NOMO-1 treated with DMSO at 0.1 percent for 48 hours (cell line): Measurements from ENCODE around the gene PYGO2.

Experiments
- DNase-seq: peaks from one replicate; lab custom pipeline; 2025; ENCODE audit not compliant: unreplicated experiment; lab: John Stamatoyannopoulos, UW

The PYGO2 gene, protein sequence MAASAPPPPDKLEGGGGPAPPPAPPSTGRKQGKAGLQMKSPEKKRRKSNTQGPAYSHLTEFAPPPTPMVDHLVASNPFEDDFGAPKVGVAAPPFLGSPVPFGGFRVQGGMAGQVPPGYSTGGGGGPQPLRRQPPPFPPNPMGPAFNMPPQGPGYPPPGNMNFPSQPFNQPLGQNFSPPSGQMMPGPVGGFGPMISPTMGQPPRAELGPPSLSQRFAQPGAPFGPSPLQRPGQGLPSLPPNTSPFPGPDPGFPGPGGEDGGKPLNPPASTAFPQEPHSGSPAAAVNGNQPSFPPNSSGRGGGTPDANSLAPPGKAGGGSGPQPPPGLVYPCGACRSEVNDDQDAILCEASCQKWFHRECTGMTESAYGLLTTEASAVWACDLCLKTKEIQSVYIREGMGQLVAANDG

DNA sequence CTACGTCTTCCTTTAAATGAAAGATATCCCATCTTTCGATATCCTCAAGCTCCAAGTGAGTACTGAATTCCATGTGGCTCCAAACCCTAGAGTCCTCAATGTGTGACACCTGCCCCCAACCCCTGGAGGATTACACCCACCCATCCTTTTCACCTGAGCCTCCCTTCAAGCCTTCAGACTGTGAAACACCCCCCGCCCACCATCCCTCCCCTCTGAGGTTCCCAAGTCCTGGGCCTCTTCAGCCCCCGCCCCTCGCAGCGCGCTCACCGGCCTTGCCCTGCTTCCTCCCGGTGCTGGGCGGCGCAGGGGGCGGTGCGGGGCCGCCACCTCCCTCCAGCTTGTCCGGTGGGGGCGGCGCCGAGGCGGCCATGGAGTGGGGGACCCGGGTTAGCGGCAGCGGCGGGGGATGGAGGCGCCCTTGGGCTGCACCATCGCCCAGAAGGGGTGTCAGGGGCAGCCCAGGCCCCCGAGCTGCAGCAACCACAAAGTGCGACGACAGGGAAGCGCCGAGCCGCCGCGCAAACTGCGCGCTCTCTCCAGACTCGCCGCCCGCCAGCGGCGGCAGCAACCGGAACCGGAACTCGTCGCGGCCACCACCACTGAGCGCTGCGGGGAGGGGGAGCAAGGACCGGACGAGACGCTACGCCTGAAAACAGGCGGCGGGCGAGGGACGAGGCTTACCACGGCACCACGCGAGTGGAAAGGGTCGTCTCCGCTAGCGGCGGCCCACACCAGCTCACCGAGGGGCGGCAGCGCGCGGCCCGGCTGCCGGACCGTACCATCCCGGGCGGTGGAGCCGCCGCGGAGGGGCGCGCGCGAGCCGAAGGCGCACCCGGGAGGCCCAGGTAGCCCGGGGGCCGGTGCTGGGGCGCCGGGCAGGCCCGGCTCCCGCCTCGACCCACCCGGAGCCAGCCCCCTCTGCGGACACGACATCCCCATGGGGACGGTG lies at the start of gene PYGO2:
Gene PYGO2, minus strand, starts transcription at position 576 of the 949 bp plus-strand sequence. Its CDS starts 206 bp downstream, at position 370.
- DNase-seq = peak; percentile 68

DNA sequence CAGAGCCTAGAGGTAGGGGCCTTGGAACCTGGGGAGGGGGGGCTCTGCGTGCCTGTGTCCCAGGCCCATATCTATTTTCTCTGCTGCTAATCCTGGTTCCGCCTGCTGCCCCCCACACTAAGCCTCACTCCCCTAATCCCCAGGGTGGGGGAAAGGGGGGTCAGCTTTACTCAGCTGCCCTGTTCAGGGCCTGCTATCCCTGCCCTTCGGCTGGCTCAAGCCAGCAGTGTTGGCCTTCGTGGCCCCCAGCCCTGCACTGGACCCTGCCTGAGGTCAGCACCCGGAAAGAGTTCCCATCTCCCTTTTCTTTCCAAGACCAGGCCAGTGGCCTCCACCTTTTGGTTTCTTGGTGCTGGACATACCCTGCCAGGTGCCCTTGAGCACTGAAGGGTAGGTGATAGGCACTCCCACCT lies 49.4 kb upstream of the PYGO2 start:
- no peak for DNase-seq

DNA sequence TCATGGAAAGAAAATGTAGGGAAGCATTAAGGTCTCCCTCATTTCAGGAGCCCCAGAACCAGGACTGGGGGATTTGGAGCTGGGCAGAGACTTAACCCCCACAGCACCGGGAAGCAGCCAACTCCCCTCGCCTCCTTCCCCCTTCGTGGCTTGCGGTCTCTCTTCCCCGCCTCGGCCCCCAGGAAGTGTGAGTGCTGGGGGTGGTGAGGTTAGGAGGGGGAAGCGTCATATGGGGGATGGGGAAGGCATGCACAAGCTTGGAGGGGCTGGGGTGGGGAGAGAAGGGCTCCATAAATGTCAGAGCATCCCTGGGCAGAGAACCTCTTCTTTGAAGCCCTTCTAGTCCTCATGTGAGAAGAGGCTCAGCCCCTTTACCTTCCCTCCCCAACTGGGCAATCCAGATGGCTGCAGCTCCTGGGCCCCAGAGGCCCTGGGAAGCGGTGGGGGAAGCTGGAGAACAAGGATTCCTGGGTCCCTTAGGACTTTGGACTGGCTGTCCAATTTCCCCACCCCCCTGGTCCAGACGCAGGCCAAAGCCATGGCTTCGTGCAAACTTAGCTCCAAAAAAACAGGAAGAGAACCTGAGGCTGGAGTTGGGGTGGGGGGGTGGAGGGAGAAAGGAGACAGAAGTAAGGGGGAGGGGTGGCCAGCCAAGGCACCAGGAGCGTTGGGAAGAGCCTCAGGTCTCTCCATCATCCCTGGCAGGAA lies 48.8 kb upstream of the PYGO2 start:
- DNase-seq = no peak

DNA sequence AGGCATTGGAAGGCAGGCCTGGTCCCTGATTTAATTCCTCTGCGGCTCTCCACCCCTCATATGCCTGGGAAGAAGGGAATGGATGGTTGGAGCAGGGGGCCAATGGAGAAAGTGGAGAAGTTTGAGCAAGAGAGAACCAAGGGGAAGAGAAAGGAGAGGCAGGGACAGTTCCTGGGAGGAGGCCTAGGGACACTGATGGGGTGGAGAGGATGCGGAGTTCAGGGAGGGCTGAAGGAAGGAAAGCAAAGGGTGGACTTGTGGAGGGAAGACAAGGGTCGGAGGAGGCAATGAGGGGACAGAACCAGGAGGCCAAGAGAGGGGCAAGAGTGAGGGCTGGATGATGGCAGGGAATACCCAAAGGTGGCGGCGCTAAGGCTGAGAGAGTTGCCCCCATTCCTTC lies 48.2 kb upstream of the PYGO2 start:
- DNase-seq = no peak

DNA sequence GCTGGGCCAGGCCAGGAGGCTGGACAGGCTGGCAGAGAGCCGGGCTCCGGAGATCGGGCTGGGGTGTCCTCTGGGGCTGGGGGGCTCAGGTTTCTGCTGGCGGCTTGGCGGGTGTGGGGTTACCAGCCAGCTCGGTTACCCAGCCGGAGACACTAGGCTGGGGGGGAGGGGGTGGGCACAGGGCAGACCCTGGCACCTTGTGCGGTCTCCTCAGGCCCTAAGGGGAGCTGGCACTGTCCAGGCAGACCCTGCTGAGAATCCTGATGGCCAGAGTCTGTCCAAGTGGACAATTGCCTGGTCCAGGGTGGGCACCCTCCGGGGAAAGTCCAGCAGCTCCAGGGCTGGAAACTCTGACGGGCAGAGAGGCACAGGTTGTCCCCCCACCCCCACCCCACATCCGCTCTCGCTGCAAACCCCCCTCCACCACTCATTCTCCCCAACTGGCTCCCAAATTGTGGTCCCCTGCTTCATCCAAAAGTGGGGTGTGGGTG lies 47.7 kb upstream of the PYGO2 start:
- no peak for DNase-seq

DNA sequence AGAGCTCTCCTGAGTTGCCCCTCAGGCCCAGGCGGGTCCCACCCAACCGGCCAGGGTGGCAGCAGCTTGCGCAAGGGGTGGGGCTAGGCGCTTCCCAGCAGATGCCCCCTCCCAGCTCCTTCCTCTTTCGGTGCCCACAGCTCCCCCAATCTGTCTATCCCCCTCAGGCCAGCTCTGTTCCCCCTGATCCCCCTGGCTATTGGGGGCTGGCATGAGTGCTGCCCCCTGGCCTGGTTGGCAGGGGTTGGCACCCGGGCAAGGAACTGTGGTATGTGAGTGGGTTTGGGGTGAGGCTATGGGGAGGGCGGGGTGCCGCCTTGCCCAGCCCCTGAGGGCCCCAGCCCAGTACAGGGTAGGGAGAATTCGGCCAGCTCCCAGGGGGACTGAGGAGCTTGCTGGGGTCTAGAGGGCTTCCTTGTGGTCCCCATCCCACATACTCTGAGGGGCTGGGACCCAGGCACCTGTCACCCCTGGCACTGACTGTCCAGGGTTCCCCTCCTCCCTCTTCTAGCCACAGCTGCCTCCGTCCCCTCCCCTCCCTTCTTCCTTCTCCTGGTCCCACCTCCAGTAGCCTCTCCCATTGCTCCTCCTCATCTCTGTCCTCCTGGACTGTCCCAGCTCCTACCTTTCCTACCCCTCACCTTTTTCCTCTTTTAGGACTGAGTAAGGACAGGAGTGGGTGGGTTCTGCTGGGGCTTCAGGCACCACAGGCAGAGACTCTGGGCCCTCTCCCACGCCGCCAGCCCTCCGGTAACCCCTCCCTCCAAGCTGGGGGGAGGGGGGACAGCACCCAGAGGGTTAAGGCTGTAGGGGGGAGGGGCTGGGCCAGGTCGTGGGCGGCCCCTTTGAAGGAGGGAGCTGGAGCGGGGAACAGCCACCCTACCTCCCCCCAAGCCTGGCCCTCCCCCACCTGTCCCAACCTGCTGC lies 46.7 kb upstream of the PYGO2 start:
- DNase-seq = peak; percentile 53

DNA sequence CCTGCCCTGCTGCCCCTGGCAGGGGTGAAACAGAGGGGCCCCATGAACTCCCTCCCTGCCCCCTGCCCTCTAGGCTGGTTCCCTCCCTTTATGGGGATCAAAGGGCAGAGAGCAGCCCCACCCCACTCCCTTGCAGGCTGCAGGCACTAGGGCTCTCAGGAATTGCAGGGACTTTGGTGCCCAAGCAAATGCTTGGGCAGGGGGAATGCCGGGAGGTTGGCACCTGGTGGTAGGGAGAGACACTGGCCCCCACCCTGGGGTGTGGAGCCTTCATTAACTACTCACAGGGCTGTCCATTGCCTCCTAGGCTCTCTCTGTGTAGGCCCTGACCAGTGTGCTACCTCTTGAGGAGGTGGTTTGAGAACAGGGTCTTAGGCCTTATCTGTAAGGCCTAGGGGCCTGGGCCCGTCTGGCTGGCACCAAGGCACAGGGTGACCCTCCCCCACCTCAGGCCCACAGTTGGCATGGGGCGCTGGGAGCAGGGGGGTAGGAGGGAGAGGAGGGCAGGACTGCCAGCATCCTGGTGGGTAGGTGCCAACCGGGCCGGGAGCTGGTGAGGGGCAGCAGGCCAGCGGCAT lies 45.8 kb upstream of the PYGO2 start:
- no peak for DNase-seq

DNA sequence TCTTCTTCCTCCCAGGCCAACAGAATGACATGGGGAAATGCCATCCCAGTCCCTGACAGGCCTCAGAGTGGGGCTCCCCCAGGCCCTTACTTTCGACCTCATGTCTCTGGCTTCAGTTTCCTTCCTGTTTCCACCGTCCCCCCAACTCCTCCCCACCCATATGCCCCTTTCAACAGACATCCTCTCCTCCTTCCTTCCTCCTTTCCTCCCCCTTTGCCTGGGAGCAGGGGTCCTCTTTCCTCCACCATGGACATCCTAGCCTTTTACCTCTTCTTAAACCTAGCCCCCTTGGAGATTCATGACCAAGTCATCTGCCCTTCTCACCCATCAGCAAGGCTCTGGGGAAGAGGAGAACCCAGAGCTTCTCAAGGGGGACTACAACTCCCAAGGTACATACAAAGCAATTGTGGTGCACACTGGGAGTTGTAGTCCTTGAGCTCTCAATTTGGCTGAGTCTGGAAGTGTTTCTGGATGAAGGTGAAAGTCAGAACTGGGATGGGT lies 45.1 kb upstream of the PYGO2 start:
- DNase-seq = peak; percentile 65

DNA sequence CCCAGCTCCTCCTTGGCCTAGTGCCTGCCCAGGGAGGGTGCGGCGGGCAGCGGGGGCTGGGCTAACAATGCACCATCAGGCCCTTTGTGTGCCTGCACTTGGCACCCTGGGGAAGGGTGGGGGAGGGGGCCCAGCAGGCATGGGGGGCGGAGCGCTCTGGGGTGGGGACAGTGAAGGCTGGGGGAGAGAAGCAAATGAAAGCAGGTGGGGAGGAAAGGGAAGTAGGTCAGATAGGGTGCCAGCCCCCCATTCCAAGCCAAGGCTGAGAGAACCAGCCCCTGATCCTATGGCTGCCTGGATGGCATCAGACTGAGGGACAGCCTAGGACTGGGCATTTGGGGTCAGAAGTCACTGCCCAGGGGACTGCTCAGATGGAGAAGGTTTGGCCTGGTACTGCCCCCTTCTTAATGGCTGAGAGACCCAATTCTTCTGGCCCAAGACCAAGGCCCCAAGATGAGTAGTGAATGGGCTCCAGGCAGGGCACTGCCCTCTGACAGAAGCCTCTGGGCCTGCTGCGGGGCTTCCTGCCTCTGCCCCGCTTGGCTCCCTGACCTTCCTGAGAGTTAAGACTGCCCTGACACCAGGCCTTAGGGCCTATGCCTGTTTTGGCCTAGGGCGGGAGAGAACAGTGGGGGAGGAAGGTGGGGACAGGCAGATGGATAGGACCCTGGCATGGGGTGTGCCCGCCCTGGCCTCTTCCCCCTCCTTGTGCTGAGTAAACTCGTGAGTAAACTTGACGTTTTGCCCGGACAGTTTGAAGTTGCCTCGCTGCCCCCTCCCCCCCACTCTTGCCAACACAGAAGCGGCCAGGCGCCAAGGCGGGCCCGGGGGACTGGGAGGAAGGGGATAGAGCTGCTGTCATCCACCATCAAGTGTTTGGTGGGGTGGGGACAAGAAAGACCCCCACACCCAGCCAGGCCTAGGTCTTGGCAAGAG lies 43.8 kb upstream of the PYGO2 start:
- no peak for DNase-seq

DNA sequence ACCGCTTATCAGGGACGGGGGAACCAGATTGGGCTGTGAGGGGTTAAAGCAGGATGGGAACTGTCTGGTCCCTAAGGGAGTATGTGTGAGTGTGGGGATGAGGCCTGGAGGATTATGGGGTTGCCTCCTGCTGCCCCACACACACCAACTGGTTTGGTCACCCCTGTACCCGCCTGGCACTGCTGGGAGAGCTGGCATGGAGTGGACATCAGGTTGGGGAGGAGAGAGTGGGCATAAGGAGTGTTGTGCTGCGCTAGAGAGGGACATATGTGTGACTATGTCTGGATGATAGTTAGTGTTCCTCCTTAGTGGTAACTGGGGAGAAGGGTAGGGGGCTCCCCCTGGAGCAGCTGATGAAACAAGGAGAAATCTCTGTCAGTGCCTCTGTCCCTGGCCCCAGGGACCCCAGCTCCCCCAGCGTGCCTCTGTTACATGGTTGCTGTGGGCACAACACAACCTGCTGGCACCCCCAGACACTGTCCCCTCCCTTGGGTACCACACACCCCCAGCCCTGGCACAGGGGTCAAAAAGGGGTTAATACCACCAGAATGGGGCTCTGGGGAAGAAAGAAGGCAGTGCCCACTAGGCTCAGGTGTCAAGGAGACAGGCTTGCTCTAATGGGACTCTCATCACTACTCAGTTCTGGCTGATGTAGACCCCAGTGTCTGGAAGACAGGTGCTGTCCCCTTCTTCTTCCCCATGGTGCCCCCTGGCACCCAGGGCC lies 42.9 kb upstream of the PYGO2 start:
- DNase-seq = no peak

DNA sequence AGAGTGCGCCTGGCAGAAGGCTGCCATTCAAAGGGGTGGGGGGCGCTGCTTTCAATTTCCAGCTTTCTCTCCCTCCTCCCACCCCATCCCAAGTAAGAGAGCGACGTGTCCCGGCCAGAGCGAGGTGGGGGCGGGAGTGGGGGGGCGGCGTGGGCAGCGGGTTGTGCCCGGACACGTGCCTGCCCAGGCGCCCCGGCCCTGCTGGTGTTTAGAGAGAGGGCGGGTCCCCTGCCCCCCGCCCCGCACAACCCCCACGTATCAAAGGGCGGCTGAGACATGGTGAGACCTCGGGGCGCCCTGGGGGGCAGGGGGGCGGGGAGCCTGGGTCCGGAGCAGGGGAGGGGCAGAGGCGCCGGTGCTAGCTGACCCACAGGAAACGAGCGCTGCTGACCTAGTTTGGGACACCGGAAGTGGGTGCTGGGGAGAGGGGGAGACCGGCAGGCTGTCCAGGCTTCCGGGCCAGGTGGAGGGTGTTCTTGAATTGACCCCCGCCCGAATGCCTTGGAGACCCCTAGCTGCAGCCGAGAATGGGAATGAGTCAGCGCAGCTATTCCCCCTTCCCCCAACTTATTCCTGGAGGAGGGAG lies 42.3 kb upstream of the PYGO2 start:
- DNase-seq = no peak

DNA sequence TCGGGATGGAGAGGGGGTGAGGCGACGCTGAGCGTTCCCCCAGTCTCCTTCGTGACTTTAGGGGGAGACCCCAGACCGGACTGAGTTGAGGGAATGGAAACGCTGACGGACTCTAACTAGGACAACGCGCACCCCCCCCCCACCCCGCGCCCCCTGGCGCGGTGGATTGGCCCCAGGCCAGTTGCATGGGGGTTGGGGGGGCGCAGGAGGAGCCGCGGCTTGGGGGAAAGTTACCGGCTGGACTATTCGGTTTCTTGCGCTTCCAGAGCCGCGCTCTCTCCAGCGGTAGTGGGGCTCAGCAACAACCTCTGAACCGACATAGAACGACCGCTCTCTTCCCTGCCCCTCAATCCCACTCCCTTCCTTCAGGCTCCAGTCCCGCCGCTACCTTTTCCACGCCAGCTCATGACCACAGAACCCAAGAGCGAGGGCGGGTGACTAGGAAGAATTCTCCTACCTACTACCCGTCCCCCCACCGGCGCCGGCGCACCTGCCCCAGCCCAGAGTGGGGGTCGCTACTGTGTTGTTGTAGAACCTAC lies 41.7 kb upstream of the PYGO2 start:
- no peak for DNase-seq

DNA sequence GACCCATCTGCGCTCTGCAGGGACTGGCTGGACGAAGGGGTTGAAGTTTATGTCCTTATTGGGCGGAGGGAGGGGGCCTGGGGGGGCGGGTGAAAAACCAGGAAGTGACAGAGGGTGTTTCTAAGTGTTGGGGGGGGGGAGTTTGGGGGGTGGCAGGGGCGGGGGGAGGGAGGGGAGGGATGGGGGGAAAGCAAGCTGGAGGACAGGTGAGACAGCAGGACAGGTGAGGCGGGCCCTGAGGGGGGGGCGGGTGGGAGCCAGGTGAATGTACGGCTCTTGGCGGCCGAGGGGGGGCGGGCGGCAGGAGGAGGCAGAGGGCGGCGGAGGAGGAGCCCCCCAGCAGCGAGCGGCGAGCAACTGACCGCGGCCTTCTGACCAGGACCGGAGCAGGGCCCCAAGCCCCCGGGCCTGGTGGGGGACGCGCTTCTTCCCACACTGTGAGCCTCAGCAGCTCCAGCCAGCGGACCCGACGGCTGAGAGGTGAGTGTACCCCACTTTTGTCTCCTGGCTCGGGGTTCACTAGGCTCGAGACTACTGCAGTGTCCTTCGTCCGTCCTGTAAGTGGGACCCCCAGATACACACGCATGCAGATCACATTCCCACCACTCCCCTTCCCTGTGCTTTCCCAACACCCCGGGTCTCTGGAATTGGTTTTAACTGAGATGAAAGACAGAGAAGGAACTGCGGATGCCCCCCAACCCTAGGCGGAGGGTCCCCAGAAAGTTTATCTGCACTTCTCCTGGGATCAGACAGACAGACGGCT lies 41.1 kb upstream of the PYGO2 start, which contains the start of gene ZBTB7B:
Gene ZBTB7B, plus strand, starts transcription at position 339 of the 763 bp plus-strand sequence. CDS start 11,859 bp downstream, outside the sequence.
- peak; percentile 86 for DNase-seq

DNA sequence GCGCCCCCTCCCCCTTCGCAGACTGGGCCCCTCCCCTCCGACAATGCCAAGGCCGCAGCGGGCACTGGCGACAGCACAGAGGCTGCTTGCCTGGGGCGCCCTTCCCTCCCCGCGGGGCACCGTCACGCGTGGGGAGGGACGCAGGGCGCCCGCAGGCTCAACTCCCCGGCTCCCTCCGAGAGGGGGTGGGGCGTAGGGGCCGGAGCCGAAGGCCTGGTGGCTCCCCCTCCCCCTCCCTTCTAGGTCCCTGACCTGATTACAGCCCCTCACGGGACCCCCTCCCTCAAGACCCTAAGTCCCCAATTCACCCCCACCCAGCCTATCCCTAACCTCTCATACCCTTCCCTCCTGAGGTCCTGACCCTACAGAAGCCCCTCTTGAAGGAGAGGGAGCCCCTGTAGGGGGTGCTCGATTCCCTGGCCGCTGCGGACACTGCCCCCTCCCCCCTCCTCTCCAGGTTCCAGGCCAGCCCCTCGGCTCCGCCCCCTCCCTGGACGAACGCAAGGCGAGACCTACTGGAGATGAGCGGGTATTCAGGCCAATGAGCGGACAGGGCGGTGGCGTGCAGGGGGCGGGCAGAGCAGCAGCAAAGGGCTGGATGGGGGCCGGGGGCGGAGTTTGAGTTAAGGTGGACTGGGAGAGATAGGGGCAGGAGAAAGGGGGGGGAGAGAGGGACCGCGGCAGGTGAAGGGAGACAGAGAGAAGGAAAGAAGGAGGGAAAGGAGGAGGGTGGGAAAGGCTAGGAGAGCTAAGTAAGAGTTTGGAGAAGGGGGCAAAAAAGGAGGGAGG lies 40.3 kb upstream of the PYGO2 start:
- peak; percentile 99 for DNase-seq

DNA sequence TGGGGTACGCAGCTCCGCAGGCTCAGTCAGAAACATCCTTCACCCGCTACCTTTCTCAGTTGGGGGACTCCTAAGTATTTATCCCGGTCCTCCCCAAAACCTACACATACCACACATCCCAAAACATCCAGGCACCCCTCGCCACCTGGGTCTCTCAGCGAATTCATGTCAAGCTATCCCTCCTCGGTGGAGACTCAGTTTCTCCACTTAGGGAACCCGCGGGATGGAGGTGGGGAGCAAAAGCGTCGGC lies 39.8 kb upstream of the PYGO2 start:
- DNase-seq = no peak
